HG02798 (cell line): ENCODE measurements around the gene SLC31A2.
"Not testable (repeated sequence)": the region's sequence is repeated elsewhere in the genome, so short reads cannot be mapped to it uniquely, and the experiment has no call there.

Source experiments
- ATAC-seq: cut with Tn5 transposase; IDR thresholded peaks from one replicate; pipeline ENCODE4 v1.9.1; 2021; ENCODE audit warnings: mild to moderate bottlenecking; ENCODE audit not compliant: unreplicated experiment, poor library complexity

The SLC31A2 gene

GRCh38 chr9:113149561-113149960 lies 1.2 kb upstream of the SLC31A2 start:
- not testable (repeated sequence) for ATAC-seq

- no peak for ATAC-seq
Measured at GRCh38 chr9:113151696-113152630, 1.2 kb downstream of the SLC31A2 start.

- ATAC-seq = no peak
Measured at GRCh38 chr9:113152699-113153098, 1.9 kb downstream of the SLC31A2 start.

- no peak for ATAC-seq
Measured at GRCh38 chr9:113153599-113153998, 2.8 kb downstream of the SLC31A2 start.

GRCh38 chr9:113154471-113154870 lies 3.7 kb downstream of the SLC31A2 start:
- no peak for ATAC-seq

GRCh38 chr9:113154946-113155345 lies 4.1 kb downstream of the SLC31A2 start:
- ATAC-seq = no peak

GRCh38 chr9:113155911-113156588 lies 5.2 kb downstream of the SLC31A2 start:
- ATAC-seq = no peak

- no peak for ATAC-seq
Measured at GRCh38 chr9:113156880-113157279, 6.1 kb downstream of the SLC31A2 start.

- ATAC-seq = no peak
Measured at GRCh38 chr9:113158446-113158845, 7.6 kb downstream of the SLC31A2 start.

- ATAC-seq = no peak
Measured at GRCh38 chr9:113160571-113160970, 9.8 kb downstream of the SLC31A2 start.

- no peak for ATAC-seq
Measured at GRCh38 chr9:113163001-113163400, 12.2 kb downstream of the SLC31A2 start.

- ATAC-seq = no peak
Measured at GRCh38 chr9:113164536-113165300, 13.9 kb downstream of the SLC31A2 start.

GRCh38 chr9:113166039-113166438 lies 15.2 kb downstream of the SLC31A2 start:
- ATAC-seq = no peak

- no peak for ATAC-seq
Measured at GRCh38 chr9:113168809-113169208, 18.0 kb downstream of the SLC31A2 start.

- ATAC-seq = no peak
Measured at GRCh38 chr9:113173341-113173740, 22.5 kb downstream of the SLC31A2 start.

GRCh38 chr9:113176803-113177202 lies 26.0 kb downstream of the SLC31A2 start:
- no peak for ATAC-seq

- no peak for ATAC-seq
Measured at GRCh38 chr9:113177251-113177650, 26.4 kb downstream of the SLC31A2 start.

GRCh38 chr9:113178087-113178486 lies 27.3 kb downstream of the SLC31A2 start:
- ATAC-seq = no peak

- ATAC-seq = peak; percentile 66
Measured at GRCh38 chr9:113179839-113180238, 29.0 kb downstream of the SLC31A2 start.

GRCh38 chr9:113181165-113181564 lies 30.4 kb downstream of the SLC31A2 start:
- no peak for ATAC-seq
